Endothelial cell (in vitro differentiated cells): ENCODE data around the gene TRPC4AP. TPM values are rescaled to one million over a fixed set of nuclear protein-coding genes. Genes with fewer than 3 reads are reported as not detected.

Source experiments
- DNase-seq: peaks from one replicate; pipeline ENCODE4 v3.0.0; 2021; ENCODE audit warnings: low spot score
- H3K27ac Mint-ChIP-seq: one replicate; pipeline ENCODE4 v1.8.0; 2021; ENCODE audit warnings: mixed read lengths, inconsistent platforms; ENCODE audit not compliant: unreplicated experiment
- H3K27me3 Mint-ChIP-seq: one replicate; pipeline ENCODE4 v1.8.0; 2021; ENCODE audit warnings: mild to moderate bottlenecking, moderate library complexity, mixed read lengths, inconsistent platforms; ENCODE audit not compliant: unreplicated experiment
- H3K36me3 Mint-ChIP-seq: one replicate; pipeline ENCODE4 v1.8.0; 2021; ENCODE audit warnings: mild to moderate bottlenecking, low read depth, mixed read lengths, inconsistent platforms; ENCODE audit not compliant: unreplicated experiment
- H3K4me1 Mint-ChIP-seq: one replicate; pipeline ENCODE4 v1.8.0; 2021; ENCODE audit warnings: mild to moderate bottlenecking, mixed read lengths, inconsistent platforms; ENCODE audit not compliant: unreplicated experiment
- H3K4me3 Mint-ChIP-seq: one replicate; pipeline ENCODE4 v1.8.0; 2021; ENCODE audit warnings: mild to moderate bottlenecking, mixed read lengths, inconsistent platforms; ENCODE audit not compliant: unreplicated experiment
- H3K9me3 Mint-ChIP-seq: one replicate; pipeline ENCODE4 v1.8.0; 2021; ENCODE audit warnings: mixed read lengths, inconsistent platforms; ENCODE audit not compliant: unreplicated experiment
- CTCF ChIP-seq: fragments of 200-600 bp; sonication (generic); IDR thresholded peaks from one replicate; pipeline ENCODE4 v1.5.0; 2021; ENCODE audit warnings: antibody characterized with exemption; ENCODE audit not compliant: unreplicated experiment
- total RNA-seq: library from RNA; stranded (reverse); fragmentation: NEBNext Ultra II Directional; extraction: Animal tissue kit (Norgen Biotek cat#: 25700); gene quantifications from one replicate; pipeline ENCODE4 v1.2.1, GENCODE V29; 2021; ENCODE audit not compliant: unreplicated experiment

TRPC4AP gene
- total RNA-seq, 1 donor from 2014 or later: 109 TPM

- H3K36me3 Mint-ChIP-seq: no peaks in the 10 kb centered on the region
- peaks cover 9% of the 10 kb centered on the region for H3K4me1 Mint-ChIP-seq
- peaks cover 9% of the 10 kb centered on the region for H3K27me3 Mint-ChIP-seq
- H3K9me3 Mint-ChIP-seq: no peaks in the 10 kb centered on the region
- no peak for DNase-seq
- H3K27ac Mint-ChIP-seq: no peak overlapping the region
- no peak overlapping the region for H3K4me3 Mint-ChIP-seq
- TF ChIP-seq CTCF: no peak
Measured at GRCh38 chr20:34974246-34974645, 118.4 kb downstream of the TRPC4AP start.

- H3K4me3 Mint-ChIP-seq: no peak overlapping the region
Measured at GRCh38 chr20:34971561-34972235, 120.9 kb downstream of the TRPC4AP start.

GRCh38 chr20:34970846-34971560 is 121.6 kb downstream of the TRPC4AP start:
- Mint-ChIP-seq H3K4me1 (peaks cover 4% of the 10 kb centered on the region), H3K4me3 (no peak overlapping the region), H3K9me3 (no peaks in the 10 kb centered on the region), H3K27ac (no peak overlapping the region), H3K36me3 (no peaks in the 10 kb centered on the region), H3K27me3 (peaks cover 6% of the 10 kb centered on the region)
- TF ChIP-seq CTCF: no peak
- no peak for DNase-seq

More at GRCh38 chr20:34971561-34972235, 120.9 kb downstream of the TRPC4AP start:
- peaks cover 6% of the 10 kb centered on the region for H3K27me3 Mint-ChIP-seq
- no peaks in the 10 kb centered on the region for H3K36me3 Mint-ChIP-seq
- no peaks in the 10 kb centered on the region for H3K9me3 Mint-ChIP-seq
- peaks cover 4% of the 10 kb centered on the region for H3K4me1 Mint-ChIP-seq
- H3K27ac Mint-ChIP-seq: no peak overlapping the region
- TF ChIP-seq CTCF: no peak
- no peak for DNase-seq

GRCh38 chr20:34970193-34970840 is 122.3 kb downstream of the TRPC4AP start:
- no peak for DNase-seq
- no peak for TF ChIP-seq CTCF
- Mint-ChIP-seq H3K27ac (no peak overlapping the region), H3K4me1 (peaks cover 4% of the 10 kb centered on the region), H3K36me3 (no peaks in the 10 kb centered on the region), H3K4me3 (no peak overlapping the region), H3K9me3 (no peaks in the 10 kb centered on the region), H3K27me3 (peaks cover 8% of the 10 kb centered on the region)
